Fibroblast of lung (primary cell): ENCODE measurements around the gene KIAA1958. TPM values are rescaled to one million over a fixed set of nuclear protein-coding genes. Genes with fewer than 3 reads are reported as not detected.

Experiments used
- DNase-seq, 2 donors: peaks; one replicate each; pipeline versions ENCODE4 v3.0.0 to v3.0.0-alpha.2; 2010; ENCODE audit warnings: low read depth in 2 of 2
- H2AFZ ChIP-seq: 2 replicates; pipeline ENCODE4 v1.5.1; 2012; ENCODE audit warnings: low read length, control low read depth, inconsistent platforms
- H3K27ac ChIP-seq: 2 replicates; pipeline ENCODE4 v1.5.1; 2011; ENCODE audit warnings: low read length, control low read depth; ENCODE audit not compliant: insufficient read depth
- H3K27me3 ChIP-seq: 2 replicates; pipeline ENCODE4 v1.5.1; 2011; ENCODE audit warnings: mild to moderate bottlenecking, low read length; ENCODE audit not compliant: control insufficient read depth, insufficient read depth
- H3K36me3 ChIP-seq: 2 replicates; pipeline ENCODE4 v1.5.1; 2011; ENCODE audit warnings: low read length; ENCODE audit not compliant: control insufficient read depth, insufficient read depth
- H3K4me1 ChIP-seq: 2 replicates; pipeline ENCODE4 v1.5.1; 2011; ENCODE audit warnings: low read length; ENCODE audit not compliant: control insufficient read depth, insufficient read depth; ENCODE audit errors: extremely low read depth
- H3K4me2 ChIP-seq: 2 replicates; pipeline ENCODE4 v1.5.1; 2011; ENCODE audit warnings: low read length, control low read depth; ENCODE audit not compliant: insufficient read depth; ENCODE audit errors: extremely low read depth
- H3K4me3 ChIP-seq, 4 experiments: fragments of 200-600 bp in 1 of 4; sonication (generic) in 1 of 4; replicated peaks in 1 of 4; 2 replicates each; pipeline ENCODE4 v1.5.1; 2011 to 2016; ENCODE audit warnings: low read length in 4 of 4, low read depth in 3 of 4, mild to moderate bottlenecking in 3 of 4, control low read depth in 2 of 4, inconsistent platforms in 1 of 4, mixed read lengths in 1 of 4; ENCODE audit not compliant: insufficient read depth in 1 of 4; ENCODE audit errors: control extremely low read depth in 1 of 4
- H3K79me2 ChIP-seq: 2 replicates; pipeline ENCODE4 v1.5.1; 2012; ENCODE audit warnings: mild to moderate bottlenecking, low read length, inconsistent platforms; ENCODE audit not compliant: control insufficient read depth, insufficient read depth
- H3K9ac ChIP-seq: 2 replicates; pipeline ENCODE4 v1.5.1; 2011; ENCODE audit warnings: mild to moderate bottlenecking, low read length, control low read depth; ENCODE audit not compliant: insufficient read depth
- H3K9me3 ChIP-seq: 2 replicates; pipeline ENCODE4 v1.5.1; 2012; ENCODE audit warnings: low read depth, low read length; ENCODE audit not compliant: control insufficient read depth, insufficient read depth
- H4K20me1 ChIP-seq: 2 replicates; pipeline ENCODE4 v1.5.1; 2011; ENCODE audit warnings: low read length; ENCODE audit not compliant: control insufficient read depth, insufficient read depth; ENCODE audit errors: extremely low read depth
- CTCF ChIP-seq, 2 donors: IDR thresholded peaks in 1 of 2; conservative IDR thresholded peaks in 1 of 2; 1 replicate in 1 of 2; 2 replicates in 1 of 2; pipeline ENCODE4 v1.5.1; 2011 to 2012; ENCODE audit warnings: low read length in 2 of 2, control low read depth in 1 of 2, inconsistent platforms in 1 of 2, low read depth in 1 of 2, mild to moderate bottlenecking in 1 of 2
- EZH2 ChIP-seq: IDR thresholded peaks from 2 replicates; pipeline ENCODE4 v1.5.1; 2012; ENCODE audit warnings: low read length, control low read depth, mild to moderate bottlenecking; ENCODE audit errors: missing control alignments
- polyA plus RNA-seq, 2 donors: library from polyadenylated mRNA; depleted of rRNA in 1 of 2; stranded (reverse) in 1 of 2; unstranded in 1 of 2; fragments of >200 nt; gene quantifications; 2 replicates each; pipeline ENCODE4 v1.2.1, GENCODE V29; 2011 to 2012; ENCODE audit warnings: missing spikeins in 1 of 2
- total RNA-seq: library from RNA; depleted of rRNA; stranded (reverse); fragments of >200 nt; gene quantifications from 2 replicates; pipeline ENCODE4 v1.2.1, GENCODE V29; 2014

The KIAA1958 gene
- total and polyA plus RNA-seq, 2 donors (not counting 1 experiment from before 2014, with no cell fraction given), result 0.75 to 3.0 TPM

- Histone ChIP-seq H4K20me1 (no peaks in the 10 kb centered on the region), H3K9ac (no peak overlapping the region), H3K4me1 (no peaks in the 10 kb centered on the region), H3K27ac (no peak overlapping the region), H3K79me2 (no peaks in the 10 kb centered on the region), H3K36me3 (no peaks in the 10 kb centered on the region), H3K9me3 (no peaks in the 10 kb centered on the region), H3K4me3 (no peak overlapping the region), H3K27me3 (no peaks in the 10 kb centered on the region), H3K4me2 (no peak overlapping the region), H2AFZ (no peak overlapping the region)
- no peak for DNase-seq
- no peak for TF ChIP-seq EZH2
These were observed 194.2 kb downstream of the KIAA1958 start for GRCh38 chr9:112680731-112681402.

- Histone ChIP-seq H3K36me3 (peaks cover 2% of the 10 kb centered on the region), H3K4me1 (no peaks in the 10 kb centered on the region), H3K27me3 (no peaks in the 10 kb centered on the region), H3K9ac (no peak overlapping the region), H3K27ac (no peak overlapping the region), H3K79me2 (no peaks in the 10 kb centered on the region), H4K20me1 (no peaks in the 10 kb centered on the region), H2AFZ (no peak overlapping the region), H3K9me3 (no peaks in the 10 kb centered on the region), H3K4me3 (no peak overlapping the region), H3K4me2 (no peak overlapping the region)
- TF ChIP-seq CTCF (conservative IDR thresholded peaks at IDR 0.05 in 1 of 2, IDR thresholded peaks at IDR 0.05 in 1 of 2; ENCODE audit: low read depth in 1 of 2, low read length in 2 of 2), result no peak
- no peak for TF ChIP-seq EZH2
- no peak for DNase-seq
These were observed 202.6 kb downstream of the KIAA1958 start for GRCh38 chr9:112689161-112689740.

GRCh38 chr9:112694706-112695555 lies 208.3 kb downstream of the KIAA1958 start:
- Histone ChIP-seq H3K36me3 (no peaks in the 10 kb centered on the region), H3K4me3 (no peak overlapping the region), H3K27ac (no peak overlapping the region), H3K4me2 (no peak overlapping the region), H3K79me2 (no peaks in the 10 kb centered on the region), H4K20me1 (no peaks in the 10 kb centered on the region), H3K4me1 (no peaks in the 10 kb centered on the region), H3K27me3 (no peaks in the 10 kb centered on the region), H3K9me3 (no peaks in the 10 kb centered on the region), H3K9ac (no peak overlapping the region), H2AFZ (no peak overlapping the region)
- no peak for TF ChIP-seq CTCF (conservative IDR thresholded peaks at IDR 0.05 in 1 of 2, IDR thresholded peaks at IDR 0.05 in 1 of 2; ENCODE audit: low read depth in 1 of 2, low read length in 2 of 2)
- DNase-seq, result peak in 1 of 2 donors; percentile 45
